Measurements from ENCODE around the gene SH3PXD2A.

GRCh38 chr10:103763374-103764202, 91.8 kb downstream of the SH3PXD2A start:
- TF ChIP-seq, protein P1, sequence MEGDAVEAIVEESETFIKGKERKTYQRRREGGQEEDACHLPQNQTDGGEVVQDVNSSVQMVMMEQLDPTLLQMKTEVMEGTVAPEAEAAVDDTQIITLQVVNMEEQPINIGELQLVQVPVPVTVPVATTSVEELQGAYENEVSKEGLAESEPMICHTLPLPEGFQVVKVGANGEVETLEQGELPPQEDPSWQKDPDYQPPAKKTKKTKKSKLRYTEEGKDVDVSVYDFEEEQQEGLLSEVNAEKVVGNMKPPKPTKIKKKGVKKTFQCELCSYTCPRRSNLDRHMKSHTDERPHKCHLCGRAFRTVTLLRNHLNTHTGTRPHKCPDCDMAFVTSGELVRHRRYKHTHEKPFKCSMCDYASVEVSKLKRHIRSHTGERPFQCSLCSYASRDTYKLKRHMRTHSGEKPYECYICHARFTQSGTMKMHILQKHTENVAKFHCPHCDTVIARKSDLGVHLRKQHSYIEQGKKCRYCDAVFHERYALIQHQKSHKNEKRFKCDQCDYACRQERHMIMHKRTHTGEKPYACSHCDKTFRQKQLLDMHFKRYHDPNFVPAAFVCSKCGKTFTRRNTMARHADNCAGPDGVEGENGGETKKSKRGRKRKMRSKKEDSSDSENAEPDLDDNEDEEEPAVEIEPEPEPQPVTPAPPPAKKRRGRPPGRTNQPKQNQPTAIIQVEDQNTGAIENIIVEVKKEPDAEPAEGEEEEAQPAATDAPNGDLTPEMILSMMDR (conservative IDR thresholded peaks at IDR 0.05 in 1 of 2, IDR thresholded peaks at IDR 0.05 in 1 of 2; ENCODE audit: extremely low read depth in 1 of 2, insufficient read depth in 1 of 2, low read depth in 1 of 2, low read length in 2 of 2): no peak
- TF ChIP-seq EZH2 (IDR thresholded peaks at IDR 0.05; ENCODE audit: borderline replicate concordance, low read length): no peak

All from mammary epithelial cell (primary cell).